WTC11 (cell line): Measurements from ENCODE around the gene ACADL. TPM values are rescaled to one million over a fixed set of nuclear protein-coding genes. Genes with fewer than 3 reads are reported as not detected.
A peak's percentile ranks its signal among the peaks of the same experiment; 100 is the strongest.

ENCODE experiments used
- ATAC-seq: fragments of 200-7000 bp; cut with Tn5 transposase; 2 replicates; pipeline ENCODE4 v1.10.0; 2021; ENCODE audit warnings: mild to moderate bottlenecking, moderate library complexity
- CTCF ChIA-PET: fragments of 300-600 bp; sonication (Branson Sonifier 250); formaldehyde crosslinking; loops from one replicate; lab custom pipeline; 2021; ENCODE audit warnings: antibody characterized with exemption; lab: Charles Lee
- POLR2A ChIA-PET: fragments of 350-600 bp; sonication (Branson Sonifier 250); formaldehyde crosslinking; loops from one replicate; lab custom pipeline; 2021; ENCODE audit warnings: antibody characterized with exemption; lab: Charles Lee
- DNase-seq: peaks from one replicate; pipeline ENCODE4 v3.0.0; 2021; ENCODE audit warnings: low spot score
- H3K27ac Mint-ChIP-seq: 2 replicates; pipeline ENCODE4 v1.8.0; 2021; ENCODE audit warnings: mixed read lengths
- H3K27me3 Mint-ChIP-seq: 2 replicates; pipeline ENCODE4 v1.8.0; 2021; ENCODE audit warnings: low read depth, mild to moderate bottlenecking, moderate library complexity, mixed read lengths
- H3K36me3 Mint-ChIP-seq: 2 replicates; pipeline ENCODE4 v1.8.0; 2021; ENCODE audit warnings: mixed read lengths
- H3K4me1 Mint-ChIP-seq: 2 replicates; pipeline ENCODE4 v1.8.0; 2022; ENCODE audit warnings: mixed read lengths
- H3K4me3 Mint-ChIP-seq: 2 replicates; pipeline ENCODE4 v1.8.0; 2021; ENCODE audit warnings: mild to moderate bottlenecking, moderate library complexity, mixed read lengths
- H3K9me3 Mint-ChIP-seq: 2 replicates; pipeline ENCODE4 v1.8.0; 2021; ENCODE audit warnings: mixed read lengths
- CREB1 ChIP-seq: sonication (generic); formaldehyde crosslinking; IDR thresholded peaks from 2 replicates; pipeline ENCODE4 v1.8.0; 2023; ENCODE audit warnings: mild to moderate bottlenecking, missing genetic modification reagents
- ELF4 ChIP-seq: sonication (generic); formaldehyde crosslinking; IDR thresholded peaks from 2 replicates; pipeline ENCODE4 v1.8.1; 2022; ENCODE audit warnings: low read depth, mild to moderate bottlenecking, moderate library complexity, missing genetic modification reagents
- EMX1 ChIP-seq: fragments of 250-450 bp; sonication (Bioruptor Pico); IDR thresholded peaks from 2 replicates; pipeline ENCODE4 v1.8.0; 2021; ENCODE audit warnings: mild to moderate bottlenecking
- ETV6 ChIP-seq: sonication (generic); formaldehyde crosslinking; IDR thresholded peaks from 2 replicates; pipeline ENCODE4 v1.8.1; 2022; ENCODE audit warnings: mild to moderate bottlenecking, missing genetic modification reagents
- FOXJ3 ChIP-seq: sonication (generic); formaldehyde crosslinking; IDR thresholded peaks from 2 replicates; pipeline ENCODE4 v1.9.0; 2021; ENCODE audit warnings: missing genetic modification reagents, mild to moderate bottlenecking, borderline replicate concordance
- FOXP1 ChIP-seq: sonication (generic); formaldehyde crosslinking; IDR thresholded peaks from 2 replicates; pipeline ENCODE4 v1.8.0; 2022; ENCODE audit warnings: missing genetic modification reagents, mild to moderate bottlenecking, moderate library complexity, borderline replicate concordance
- GABPB1 ChIP-seq: sonication (generic); formaldehyde crosslinking; IDR thresholded peaks from 2 replicates; pipeline ENCODE4 v1.8.1; 2023; ENCODE audit warnings: mild to moderate bottlenecking, missing genetic modification reagents
- PRRX2 ChIP-seq: fragments of 250-450 bp; sonication (Bioruptor Pico); IDR thresholded peaks from 2 replicates; pipeline ENCODE4 v1.8.0; 2021; ENCODE audit warnings: mild to moderate bottlenecking
- SMAD3 ChIP-seq: sonication (generic); formaldehyde crosslinking; IDR thresholded peaks from 2 replicates; pipeline ENCODE4 v1.8.0; 2022; ENCODE audit warnings: missing genetic modification reagents, mild to moderate bottlenecking, borderline replicate concordance
- SOX15 ChIP-seq: fragments of 250-450 bp; sonication (Bioruptor Pico); IDR thresholded peaks from 2 replicates; pipeline ENCODE4 v1.9.0; 2021; ENCODE audit warnings: mild to moderate bottlenecking
- ZNF317 ChIP-seq: sonication (generic); formaldehyde crosslinking; IDR thresholded peaks from 2 replicates; pipeline ENCODE4 v1.8.1; 2023; ENCODE audit warnings: low read depth, mild to moderate bottlenecking, moderate library complexity, missing genetic modification reagents, borderline replicate concordance
- ZNF671 ChIP-seq: fragments of 250-450 bp; sonication (Bioruptor Pico); IDR thresholded peaks from 2 replicates; pipeline ENCODE4 v1.8.0; 2021; ENCODE audit warnings: mild to moderate bottlenecking
- total RNA-seq: library from RNA; stranded (reverse); gene quantifications from 3 replicates; pipeline ENCODE4 v1.2.3, GENCODE V29; 2021
- TF ChIP-seq, protein P1 (sequence below): sonication (generic); formaldehyde crosslinking; IDR thresholded peaks from 2 replicates; pipeline ENCODE4 v1.8.0; 2022; ENCODE audit warnings: mild to moderate bottlenecking, missing genetic modification reagents
- TF ChIP-seq, protein P2 (sequence below): fragments of 250-450 bp; sonication (Bioruptor Pico); conservative IDR thresholded peaks from 2 replicates; pipeline ENCODE4 v1.9.0; 2021; ENCODE audit warnings: mild to moderate bottlenecking
- TF ChIP-seq, protein P3 (sequence below): sonication (generic); formaldehyde crosslinking; IDR thresholded peaks from 2 replicates; pipeline ENCODE4 v1.8.0; 2022; ENCODE audit warnings: mild to moderate bottlenecking, missing genetic modification reagents
- TF ChIP-seq, protein P4 (sequence below): sonication (generic); formaldehyde crosslinking; IDR thresholded peaks from 2 replicates; pipeline ENCODE4 v1.8.0; 2022; ENCODE audit warnings: mild to moderate bottlenecking, missing genetic modification reagents
- TF ChIP-seq, protein P5 (sequence below): sonication (generic); formaldehyde crosslinking; IDR thresholded peaks from 2 replicates; pipeline ENCODE4 v1.8.1; 2022; ENCODE audit warnings: missing genetic modification reagents, borderline replicate concordance
- TF ChIP-seq, protein P6 (sequence below): sonication (generic); formaldehyde crosslinking; conservative IDR thresholded peaks from 2 replicates; pipeline ENCODE4 v1.8.1; 2023; ENCODE audit warnings: mild to moderate bottlenecking, low read depth, missing genetic modification reagents, moderate library complexity

The ACADL gene
- total RNA-seq, 1 experiment from 2014 or later: 0.42 TPM

DNA sequence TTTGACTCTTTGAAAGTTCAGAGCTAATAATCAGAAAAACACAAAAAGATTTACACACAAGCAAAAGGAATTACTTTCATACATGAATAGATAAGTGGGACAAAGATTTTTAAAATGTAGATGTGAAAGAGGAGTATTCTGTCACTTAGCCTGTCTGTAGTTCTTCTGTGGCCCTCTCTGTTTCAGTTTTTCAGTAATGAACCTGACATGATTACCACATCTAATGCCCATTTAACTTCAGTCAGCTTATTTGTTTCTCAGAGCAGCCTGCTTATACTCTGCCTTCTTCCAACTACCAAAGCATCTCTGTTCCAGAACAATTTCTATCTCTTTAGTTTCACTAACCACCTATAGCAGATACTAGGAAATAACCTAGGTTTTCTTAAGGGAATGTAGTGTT lies 34.4 kb upstream of the ACADL start (continued):
- TF ChIP-seq, protein P1, sequence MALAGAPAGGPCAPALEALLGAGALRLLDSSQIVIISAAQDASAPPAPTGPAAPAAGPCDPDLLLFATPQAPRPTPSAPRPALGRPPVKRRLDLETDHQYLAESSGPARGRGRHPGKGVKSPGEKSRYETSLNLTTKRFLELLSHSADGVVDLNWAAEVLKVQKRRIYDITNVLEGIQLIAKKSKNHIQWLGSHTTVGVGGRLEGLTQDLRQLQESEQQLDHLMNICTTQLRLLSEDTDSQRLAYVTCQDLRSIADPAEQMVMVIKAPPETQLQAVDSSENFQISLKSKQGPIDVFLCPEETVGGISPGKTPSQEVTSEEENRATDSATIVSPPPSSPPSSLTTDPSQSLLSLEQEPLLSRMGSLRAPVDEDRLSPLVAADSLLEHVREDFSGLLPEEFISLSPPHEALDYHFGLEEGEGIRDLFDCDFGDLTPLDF: no peak
- no peak for TF ChIP-seq CREB1 (CRISPR knock-in tag)

DNA sequence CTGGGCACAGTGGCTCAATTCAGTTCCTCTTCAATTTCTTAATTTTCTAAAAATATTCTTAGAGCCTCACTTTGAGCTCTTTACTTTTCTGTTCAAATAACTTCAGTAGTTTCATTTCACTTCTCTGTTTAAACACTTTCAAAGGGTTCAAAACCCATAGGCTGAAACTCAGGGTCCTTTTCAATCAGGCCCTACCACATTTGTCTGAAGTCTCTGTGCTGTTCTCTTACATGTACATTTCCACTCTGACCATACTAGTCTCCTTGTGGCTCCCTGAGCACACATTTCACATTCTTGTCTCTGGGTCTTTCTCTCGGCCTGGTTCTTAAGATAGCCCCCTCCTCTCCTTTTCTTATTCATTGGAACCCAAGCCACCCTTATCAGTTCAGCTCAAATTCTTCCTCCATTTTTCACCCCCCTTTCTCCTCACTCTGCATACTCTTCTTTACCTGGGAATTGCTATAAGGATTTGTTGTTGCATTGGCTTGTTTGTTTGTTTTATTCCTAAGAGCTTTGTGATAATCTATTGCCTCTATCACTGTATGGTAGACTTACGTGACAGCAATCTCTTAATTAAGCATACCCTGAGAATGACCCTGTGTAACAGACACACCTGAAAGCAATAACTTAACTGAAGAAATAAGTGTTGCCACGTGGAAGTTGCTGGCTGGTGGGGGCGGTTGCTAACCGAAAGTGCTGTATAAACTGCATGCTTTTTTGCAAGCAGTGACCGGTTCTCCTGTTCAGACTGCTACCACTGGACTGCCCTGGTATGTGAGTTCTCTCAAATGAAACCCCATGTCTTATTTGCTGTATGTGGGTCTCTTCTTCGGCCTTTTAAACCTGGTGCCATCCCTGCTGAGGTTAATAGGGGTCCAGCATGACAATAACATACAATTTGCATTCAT lies 27.7 kb upstream of the ACADL start:
- H3K9me3 Mint-ChIP-seq: no peaks in the 10 kb centered on the region; the same call in 1 of the 2 replicates
- no peak for DNase-seq
- ChIA-PET POLR2A (no interaction called here), CTCF (no interaction called here)
- no peak overlapping the region for H3K4me3 Mint-ChIP-seq
- H3K27me3 Mint-ChIP-seq: no peaks in the 10 kb centered on the region
- no peaks in the 10 kb centered on the region for H3K36me3 Mint-ChIP-seq
- peak; percentile 65 for ATAC-seq
- no peak overlapping the region; the same call in 1 of the 2 replicates for H3K27ac Mint-ChIP-seq
- peaks cover 6% of the 10 kb centered on the region for H3K4me1 Mint-ChIP-seq
- TF ChIP-seq, protein P2, sequence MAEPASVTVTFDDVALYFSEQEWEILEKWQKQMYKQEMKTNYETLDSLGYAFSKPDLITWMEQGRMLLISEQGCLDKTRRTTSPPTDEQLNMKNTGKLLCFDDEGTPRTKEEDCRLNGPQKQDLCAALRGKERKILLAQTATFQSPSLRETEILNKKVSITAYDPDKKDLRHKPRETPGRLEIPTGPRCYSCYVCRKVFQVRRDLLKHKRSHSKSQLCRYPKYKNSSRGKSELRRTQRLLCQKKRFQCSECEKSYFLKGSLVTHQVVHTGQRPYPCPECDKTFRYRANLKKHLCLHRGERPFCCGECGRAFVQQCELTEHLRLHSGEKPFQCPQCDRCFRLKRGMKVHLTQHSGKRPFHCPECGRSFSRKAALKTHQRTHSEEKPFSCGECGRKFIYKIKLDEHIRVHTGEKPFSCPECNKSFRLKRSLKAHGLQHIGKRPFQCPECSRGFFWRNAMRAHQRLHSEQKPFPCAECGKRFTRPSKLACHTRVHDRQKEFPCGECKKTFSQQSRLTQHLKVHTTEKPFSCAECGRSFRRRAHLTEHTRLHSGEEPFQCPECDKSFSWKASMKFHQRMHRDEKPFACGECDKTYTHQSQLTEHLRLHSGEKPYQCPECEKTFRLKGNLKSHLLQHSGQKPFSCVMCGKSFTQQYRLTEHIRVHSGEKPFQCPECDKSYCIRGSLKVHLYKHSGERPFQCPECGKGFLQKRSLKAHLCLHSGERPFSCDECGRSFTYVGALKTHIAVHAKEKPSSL (CRISPR knock-in tag): no peak
- TF ChIP-seq ZNF317 (no peak), ETV6 (CRISPR knock-in tag) (no peak), SOX15 (CRISPR knock-in tag) (no peak)
- TF ChIP-seq, protein P3, sequence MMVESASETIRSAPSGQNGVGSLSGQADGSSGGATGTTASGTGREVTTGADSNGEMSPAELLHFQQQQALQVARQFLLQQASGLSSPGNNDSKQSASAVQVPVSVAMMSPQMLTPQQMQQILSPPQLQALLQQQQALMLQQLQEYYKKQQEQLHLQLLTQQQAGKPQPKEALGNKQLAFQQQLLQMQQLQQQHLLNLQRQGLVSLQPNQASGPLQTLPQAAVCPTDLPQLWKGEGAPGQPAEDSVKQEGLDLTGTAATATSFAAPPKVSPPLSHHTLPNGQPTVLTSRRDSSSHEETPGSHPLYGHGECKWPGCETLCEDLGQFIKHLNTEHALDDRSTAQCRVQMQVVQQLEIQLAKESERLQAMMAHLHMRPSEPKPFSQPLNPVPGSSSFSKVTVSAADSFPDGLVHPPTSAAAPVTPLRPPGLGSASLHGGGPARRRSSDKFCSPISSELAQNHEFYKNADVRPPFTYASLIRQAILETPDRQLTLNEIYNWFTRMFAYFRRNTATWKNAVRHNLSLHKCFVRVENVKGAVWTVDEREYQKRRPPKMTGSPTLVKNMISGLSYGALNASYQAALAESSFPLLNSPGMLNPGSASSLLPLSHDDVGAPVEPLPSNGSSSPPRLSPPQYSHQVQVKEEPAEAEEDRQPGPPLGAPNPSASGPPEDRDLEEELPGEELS (CRISPR knock-in tag): no peak
- TF ChIP-seq, protein P4, sequence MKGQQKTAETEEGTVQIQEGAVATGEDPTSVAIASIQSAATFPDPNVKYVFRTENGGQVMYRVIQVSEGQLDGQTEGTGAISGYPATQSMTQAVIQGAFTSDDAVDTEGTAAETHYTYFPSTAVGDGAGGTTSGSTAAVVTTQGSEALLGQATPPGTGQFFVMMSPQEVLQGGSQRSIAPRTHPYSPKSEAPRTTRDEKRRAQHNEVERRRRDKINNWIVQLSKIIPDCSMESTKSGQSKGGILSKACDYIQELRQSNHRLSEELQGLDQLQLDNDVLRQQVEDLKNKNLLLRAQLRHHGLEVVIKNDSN (CRISPR knock-in tag): no peak

DNA sequence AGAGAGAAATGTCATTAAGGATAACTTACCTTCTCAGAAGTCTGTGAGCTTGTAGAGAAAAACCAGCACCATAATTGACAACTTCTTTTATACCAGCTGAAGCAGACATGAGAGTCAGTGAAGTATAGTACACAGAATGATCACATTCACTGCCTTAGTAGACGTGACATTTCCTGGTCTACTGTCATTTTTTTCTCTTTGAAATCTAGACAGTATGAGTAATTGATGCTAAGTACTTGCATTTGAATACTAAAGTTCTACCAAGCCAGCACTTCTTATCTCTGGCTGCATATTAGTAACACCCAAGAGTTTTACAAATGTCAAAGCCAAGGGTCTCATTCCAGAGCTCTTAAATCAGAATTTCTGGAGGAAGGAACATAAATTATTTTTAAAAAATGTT lies 25.4 kb upstream of the ACADL start:
- Mint-ChIP-seq H3K36me3 (peaks cover 16% of the 10 kb centered on the region), H3K4me3 (no peak overlapping the region), H3K9me3 (peaks cover 16% of the 10 kb centered on the region), H3K4me1 (peaks cover 6% of the 10 kb centered on the region), H3K27ac (no peak overlapping the region), H3K27me3 (no peaks in the 10 kb centered on the region)
- CTCF ChIA-PET: interaction anchor here (1.5 kb wide), 1 partner anchor 113 kb away, joined by 3 read pairs; no protein-coding TSS in a partner anchor
- DNase-seq (no peak), ATAC-seq (no peak)
- POLR2A ChIA-PET: no interaction called here
- TF ChIP-seq GABPB1 (CRISPR knock-in tag) (no peak), FOXJ3 (CRISPR knock-in tag) (no peak), SMAD3 (CRISPR knock-in tag) (no peak), FOXP1 (CRISPR knock-in tag) (no peak), PRRX2 (CRISPR knock-in tag) (no peak), ELF4 (CRISPR knock-in tag) (no peak), ZNF671 (CRISPR knock-in tag) (no peak), EMX1 (CRISPR knock-in tag) (no peak)
- TF ChIP-seq, protein P5, sequence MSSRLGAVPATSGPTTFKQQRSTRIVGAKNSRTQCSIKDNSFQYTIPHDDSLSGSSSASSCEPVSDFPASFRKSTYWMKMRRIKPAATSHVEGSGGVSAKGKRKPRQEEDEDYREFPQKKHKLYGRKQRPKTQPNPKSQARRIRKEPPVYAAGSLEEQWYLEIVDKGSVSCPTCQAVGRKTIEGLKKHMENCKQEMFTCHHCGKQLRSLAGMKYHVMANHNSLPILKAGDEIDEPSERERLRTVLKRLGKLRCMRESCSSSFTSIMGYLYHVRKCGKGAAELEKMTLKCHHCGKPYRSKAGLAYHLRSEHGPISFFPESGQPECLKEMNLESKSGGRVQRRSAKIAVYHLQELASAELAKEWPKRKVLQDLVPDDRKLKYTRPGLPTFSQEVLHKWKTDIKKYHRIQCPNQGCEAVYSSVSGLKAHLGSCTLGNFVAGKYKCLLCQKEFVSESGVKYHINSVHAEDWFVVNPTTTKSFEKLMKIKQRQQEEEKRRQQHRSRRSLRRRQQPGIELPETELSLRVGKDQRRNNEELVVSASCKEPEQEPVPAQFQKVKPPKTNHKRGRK (CRISPR knock-in tag): no peak
- TF ChIP-seq, protein P3 (CRISPR knock-in tag): no peak
- TF ChIP-seq, protein P6, sequence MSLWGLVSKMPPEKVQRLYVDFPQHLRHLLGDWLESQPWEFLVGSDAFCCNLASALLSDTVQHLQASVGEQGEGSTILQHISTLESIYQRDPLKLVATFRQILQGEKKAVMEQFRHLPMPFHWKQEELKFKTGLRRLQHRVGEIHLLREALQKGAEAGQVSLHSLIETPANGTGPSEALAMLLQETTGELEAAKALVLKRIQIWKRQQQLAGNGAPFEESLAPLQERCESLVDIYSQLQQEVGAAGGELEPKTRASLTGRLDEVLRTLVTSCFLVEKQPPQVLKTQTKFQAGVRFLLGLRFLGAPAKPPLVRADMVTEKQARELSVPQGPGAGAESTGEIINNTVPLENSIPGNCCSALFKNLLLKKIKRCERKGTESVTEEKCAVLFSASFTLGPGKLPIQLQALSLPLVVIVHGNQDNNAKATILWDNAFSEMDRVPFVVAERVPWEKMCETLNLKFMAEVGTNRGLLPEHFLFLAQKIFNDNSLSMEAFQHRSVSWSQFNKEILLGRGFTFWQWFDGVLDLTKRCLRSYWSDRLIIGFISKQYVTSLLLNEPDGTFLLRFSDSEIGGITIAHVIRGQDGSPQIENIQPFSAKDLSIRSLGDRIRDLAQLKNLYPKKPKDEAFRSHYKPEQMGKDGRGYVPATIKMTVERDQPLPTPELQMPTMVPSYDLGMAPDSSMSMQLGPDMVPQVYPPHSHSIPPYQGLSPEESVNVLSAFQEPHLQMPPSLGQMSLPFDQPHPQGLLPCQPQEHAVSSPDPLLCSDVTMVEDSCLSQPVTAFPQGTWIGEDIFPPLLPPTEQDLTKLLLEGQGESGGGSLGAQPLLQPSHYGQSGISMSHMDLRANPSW (CRISPR knock-in tag): no peak
